Heart left ventricle (tissue), 16 donors: ENCODE measurements around the gene RNF38. TPM values are rescaled to one million over a fixed set of nuclear protein-coding genes. Genes with fewer than 3 reads are reported as not detected.

Experiments
- ATAC-seq, 4 donors: fragments of 200-7000 bp; cut with Tn5 transposase; one replicate each; pipeline ENCODE4 v1.9.1; 2020 to 2022; ENCODE audit warnings: moderate library complexity in 4 of 4, mild to moderate bottlenecking in 3 of 4, moderate number of reproducible peaks in 1 of 4
- DNase-seq, 5 donors: peaks; one replicate each; pipeline ENCODE4 v3.0.0-alpha.2; 2020
- H3K27ac ChIP-seq, 12 donors: fragments of 200-600 bp; sonication (generic) in 4 of 12; one replicate each; pipeline versions ENCODE4 v1.5.0 to v1.8.0; 2016 to 2022; ENCODE audit warnings: mild to moderate bottlenecking in 2 of 12
- H3K27me3 ChIP-seq, 9 donors: fragments of 200-600 bp; sonication (generic) in 2 of 9; one replicate each; pipeline versions ENCODE4 v1.5.1 to v1.8.0; 2016 to 2022; ENCODE audit warnings: mild to moderate bottlenecking in 3 of 9
- H3K36me3 ChIP-seq, 9 donors: fragments of 200-600 bp; sonication (generic) in 2 of 9; one replicate each; pipeline versions ENCODE4 v1.5.0 to v1.8.0; 2018 to 2022; ENCODE audit warnings: mild to moderate bottlenecking in 2 of 9
- H3K4me1 ChIP-seq, 12 donors: fragments of 200-600 bp; sonication (generic) in 4 of 12; one replicate each; pipeline versions ENCODE4 v1.5.0 to v1.8.0; 2016 to 2022; ENCODE audit warnings: mild to moderate bottlenecking in 3 of 12
- H3K4me3 ChIP-seq, 12 donors: fragments of 200-600 bp; sonication (generic) in 4 of 12; one replicate each; pipeline versions ENCODE4 v1.5.0 to v1.8.0; 2017 to 2022; ENCODE audit warnings: mild to moderate bottlenecking in 9 of 12, moderate library complexity in 4 of 12
- H3K9me3 ChIP-seq, 12 donors: fragments of 200-600 bp; sonication (generic) in 4 of 12; one replicate each; pipeline versions ENCODE4 v1.5.0 to v1.8.0; 2016 to 2022; ENCODE audit warnings: mild to moderate bottlenecking in 1 of 12
- POLR2A ChIP-seq, 2 donors: fragments of 450-650 bp; IDR thresholded peaks; one replicate each; pipeline ENCODE4 v1.6.1; 2017; ENCODE audit warnings: antibody characterized with exemption in 2 of 2, mild to moderate bottlenecking in 2 of 2, moderate library complexity in 2 of 2
- WGBS, 4 donors: extraction: QIAGEN DNeasy Blood & Tissue Kit in 2 of 4; methylation state at CpG; one replicate each; pipeline versions ENCODE4 v1.1.5 to v1.1.7; 2013 to 2018; 5-methylcytosine and 5-hydroxymethylcytosine counted together
- intact Hi-C, 10 donors: fragments of 100-400 bp; cut with DNase I; formaldehyde crosslinking; loops; one replicate each; pipeline versions ENCODE4 v1.11.1 to v1.14.2; 2022
- polyA plus RNA-seq, 2 donors: library from polyadenylated mRNA; stranded (reverse); fragments of 200-250 nt; gene quantifications; one replicate each; pipeline ENCODE4 v1.2.3, GENCODE V29; 2013
- total RNA-seq, 9 donors: library from RNA; depleted of rRNA in 2 of 9; stranded (reverse); fragments of >200 nt in 2 of 9; fragmentation: NEBNext Ultra II Directional in 3 of 9; extraction: Animal tissue kit (Norgen Biotek cat#: 25700) in 3 of 9; gene quantifications; one replicate each; pipeline versions ENCODE4 v1.1.0 to v1.2.4, GENCODE V29; 2016 to 2023
- TF ChIP-seq, protein P1 (sequence below), 12 donors: fragments of 200-600 bp; sonication (generic) in 4 of 12; IDR thresholded peaks; one replicate each; pipeline versions ENCODE4 v1.5.0 to v1.8.0; 2018 to 2022; ENCODE audit warnings: antibody characterized with exemption in 12 of 12, mild to moderate bottlenecking in 5 of 12
- donor health status: ischemic (EF 13 %, LVEDD 7.1; RV severe dilation, severe dysfunction).
- donor health status: healthy with polysubstance abuse.
- donor health status: DM: no; HTN: yes; CAD: no.
- donor health status: DM: no; HTN: no; CAD: no.
- donor health status: ischemic (EF 25% LVEDD 6.9; RV normal size, moderate dysfunction).
- donor health status: ischemic (EF 25% LVEDD 5.7; RV mildly dilated, moderate dysfunction).
- donor health status: healthy.
- donor health status: DM: yes; HTN: yes; CAD: no.
- donor health status: ischemic (EF 35%, LVEDD 5.7; RV mildly dilated, moderate dysfunction).
- donor health status: nonischemic (EF 11% LVEDD 7.7; RV severe dilation, severe dysfunction).
- donor health status: DM: yes; HTN: yes; CAD: no.
- donor health status: PGD.
- donor health status: ischemic (EF 29% LVEDD 5.4; RV normal size, mild dysfunction).
- donor health status: nonischemic (EF 23%, LVEDD 6.1; RV moderate dilation, normal function).

Gene RNF38
- total and polyA plus RNA-seq, 11 donors: 6.0 to 49.0 (median 30.2) TPM

DNA sequence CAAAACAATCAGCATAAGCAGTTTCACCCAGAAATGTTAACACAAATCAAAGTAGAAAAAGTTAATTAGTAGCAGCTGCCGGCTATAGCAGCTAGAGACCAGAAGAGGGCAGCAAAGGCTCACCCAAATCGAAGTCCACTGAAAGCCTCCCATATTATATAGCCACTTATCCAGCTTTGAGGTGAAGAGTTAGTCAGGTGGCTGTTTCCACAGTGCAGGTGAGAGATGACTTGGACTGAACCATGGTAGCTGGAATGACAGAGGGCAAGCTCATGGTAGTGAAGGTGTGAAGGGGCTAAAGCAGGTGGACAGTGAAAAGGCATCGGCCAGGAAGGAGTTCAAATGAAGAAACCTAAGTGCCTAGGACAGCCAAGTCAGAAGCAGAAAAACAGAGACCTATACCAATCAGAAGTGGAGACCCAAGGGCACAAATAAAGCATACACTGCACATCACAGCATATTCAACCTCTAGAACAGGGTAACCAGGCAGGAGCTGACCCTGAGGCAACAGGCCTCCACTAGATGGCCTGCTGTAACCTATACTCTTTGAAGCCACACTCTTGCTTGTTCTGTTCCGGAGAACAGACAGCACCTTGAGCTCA is 7.2 kb upstream of the RNF38 start:
- Histone ChIP-seq H3K27me3 (no peaks in the 10 kb centered on the region), H3K4me1 (peaks cover 0 to 11% (median 0%) of the 10 kb centered on the region in 12 donors), H3K9me3 (peaks cover 0 to 3% (median 0%) of the 10 kb centered on the region in 12 donors), H3K4me3 (no peak overlapping the region), H3K36me3 (no peaks in the 10 kb centered on the region), H3K27ac (no peak overlapping the region)
- intact Hi-C loops: loop anchor here (1.0 to 10.0 kb wide), 10 partner anchors 40 to 150 kb away; no protein-coding TSS in a partner anchor
- WGBS, 4 donors: 26 to 38% (median 30%) methylated on average over 4 of the region's 4 CpGs
- peak in 3 of 5 donors; percentile 34 to 50 (median 36) for DNase-seq
- TF ChIP-seq, protein P1, sequence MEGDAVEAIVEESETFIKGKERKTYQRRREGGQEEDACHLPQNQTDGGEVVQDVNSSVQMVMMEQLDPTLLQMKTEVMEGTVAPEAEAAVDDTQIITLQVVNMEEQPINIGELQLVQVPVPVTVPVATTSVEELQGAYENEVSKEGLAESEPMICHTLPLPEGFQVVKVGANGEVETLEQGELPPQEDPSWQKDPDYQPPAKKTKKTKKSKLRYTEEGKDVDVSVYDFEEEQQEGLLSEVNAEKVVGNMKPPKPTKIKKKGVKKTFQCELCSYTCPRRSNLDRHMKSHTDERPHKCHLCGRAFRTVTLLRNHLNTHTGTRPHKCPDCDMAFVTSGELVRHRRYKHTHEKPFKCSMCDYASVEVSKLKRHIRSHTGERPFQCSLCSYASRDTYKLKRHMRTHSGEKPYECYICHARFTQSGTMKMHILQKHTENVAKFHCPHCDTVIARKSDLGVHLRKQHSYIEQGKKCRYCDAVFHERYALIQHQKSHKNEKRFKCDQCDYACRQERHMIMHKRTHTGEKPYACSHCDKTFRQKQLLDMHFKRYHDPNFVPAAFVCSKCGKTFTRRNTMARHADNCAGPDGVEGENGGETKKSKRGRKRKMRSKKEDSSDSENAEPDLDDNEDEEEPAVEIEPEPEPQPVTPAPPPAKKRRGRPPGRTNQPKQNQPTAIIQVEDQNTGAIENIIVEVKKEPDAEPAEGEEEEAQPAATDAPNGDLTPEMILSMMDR (IDR thresholded peaks at IDR 0.05): peak; percentile 83 to 97 (median 93)
- no peak for TF ChIP-seq POLR2A (IDR thresholded peaks at IDR 0.05)
- peak; percentile 45 to 85 (median 83) for ATAC-seq

DNA sequence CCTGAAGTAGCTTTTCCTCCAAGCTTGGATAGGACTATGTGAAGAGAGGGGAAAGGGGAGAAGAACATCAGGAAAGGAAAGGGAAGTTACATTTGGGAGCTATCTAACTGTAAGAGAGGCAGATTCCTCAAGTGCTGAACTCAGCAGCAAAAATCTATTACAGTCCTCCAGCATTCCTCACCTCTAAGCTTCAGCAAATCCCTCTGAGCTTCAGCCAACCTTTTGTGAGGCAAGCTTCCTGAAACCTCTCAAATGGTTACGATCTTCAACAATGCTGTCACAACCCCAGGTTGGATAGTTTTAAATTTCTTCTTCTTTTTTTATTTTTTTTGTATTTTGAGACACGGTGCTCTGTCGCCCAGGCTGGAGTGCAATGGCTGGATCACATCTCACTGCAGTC is 2.5 kb upstream of the RNF38 start:
- 74 to 80% (median 78%) methylated on average over 3 of the region's 3 CpGs for WGBS, 4 donors
- H3K9me3 ChIP-seq: peaks cover 0 to 3% (median 0%) of the 10 kb centered on the region in 12 donors
- DNase-seq (no peak), ATAC-seq (no peak)
- intact Hi-C loops: loop anchor here in 3 of 10 donors (5.0 to 10.0 kb wide), 2 partner anchors 82 to 85 kb away; no protein-coding TSS in a partner anchor
- peaks cover 0 to 36% (median 19%) of the 10 kb centered on the region in 12 donors for H3K4me1 ChIP-seq
- no peak overlapping the region for H3K4me3 ChIP-seq
- H3K27ac ChIP-seq: no peak overlapping the region
- TF ChIP-seq, protein P1 (IDR thresholded peaks at IDR 0.05): no peak
- no peaks in the 10 kb centered on the region for H3K36me3 ChIP-seq
- no peaks in the 10 kb centered on the region for H3K27me3 ChIP-seq

GRCh38 chr9:36401897-36402480 is 1.9 kb upstream of the RNF38 start:
- Histone ChIP-seq H3K4me1 (peaks cover 0 to 42% (median 19%) of the 10 kb centered on the region in 12 donors), H3K27me3 (no peaks in the 10 kb centered on the region), H3K27ac (peak overlapping the region in 3 of 12 donors; percentile 91 to 95 (median 95)), H3K36me3 (no peaks in the 10 kb centered on the region), H3K4me3 (peak overlapping the region in 3 of 12 donors; percentile 79 to 85 (median 85)), H3K9me3 (peaks cover 0 to 3% (median 0%) of the 10 kb centered on the region in 12 donors)
- intact Hi-C loops: loop anchor here in 3 of 10 donors (5.0 to 10.0 kb wide), 2 partner anchors 83 to 85 kb away; no protein-coding TSS in a partner anchor
- no peak for ATAC-seq
- no peak for DNase-seq
- no peak for TF ChIP-seq POLR2A (IDR thresholded peaks at IDR 0.05)
- TF ChIP-seq, protein P1 (IDR thresholded peaks at IDR 0.05): no peak
- WGBS, 4 donors: 89 to 97% (median 89%) methylated on average over 3 of the region's 3 CpGs

GRCh38 chr9:36401164-36401740 is 1.2 kb upstream of the RNF38 start:
- Histone ChIP-seq H3K4me3 (peak overlapping the region; percentile 76 to 88 (median 84)), H3K27me3 (no peaks in the 10 kb centered on the region), H3K4me1 (peaks cover 0 to 48% (median 19%) of the 10 kb centered on the region in 12 donors), H3K9me3 (peaks cover 0 to 3% (median 0%) of the 10 kb centered on the region in 12 donors), H3K36me3 (no peaks in the 10 kb centered on the region), H3K27ac (peak overlapping the region; percentile 72 to 96 (median 92))
- 1 to 2% (median 1%) methylated on average over 21 to 33 of the region's 33 CpGs for WGBS, 4 donors
- intact Hi-C loops: loop anchor here in 3 of 10 donors (5.0 to 10.0 kb wide), 2 partner anchors 84 to 86 kb away; no protein-coding TSS in a partner anchor
- no peak for DNase-seq
- no peak for TF ChIP-seq POLR2A (IDR thresholded peaks at IDR 0.05)
- TF ChIP-seq, protein P1 (IDR thresholded peaks at IDR 0.05): no peak
- ATAC-seq: peak; percentile 87 to 93 (median 90)
